ENCODE measurements around the gene ERO1A.

GRCh38 chr14:52598568-52598967 is 96.8 kb downstream of the ERO1A start:
- TF ChIP-seq CTCF (IDR thresholded peaks at IDR 0.05) (no peak), POLR2A (IDR thresholded peaks at IDR 0.05) (no peak)

Data from esophagus squamous epithelium (tissue), 4 donors.